H1 (cell line): Measurements from ENCODE around the gene LRRC72. TPM values are rescaled to one million over a fixed set of nuclear protein-coding genes. Genes with fewer than 3 reads are reported as not detected.

Experiments used
- CTCF ChIA-PET: fragments of 300-600 bp; sonication (Branson Sonifier 250); formaldehyde crosslinking; loops from one replicate; lab custom pipeline; 2021; ENCODE audit not compliant: partially characterized antibody; lab: Charles Lee
- POLR2A ChIA-PET: fragments of 300-600 bp; sonication (Branson Sonifier 250); formaldehyde crosslinking; loops from one replicate; lab custom pipeline; 2021; ENCODE audit warnings: inconsistent platforms; ENCODE audit not compliant: partially characterized antibody; lab: Charles Lee
- DNase-seq, 2 experiments: peaks; one replicate each; pipeline versions ENCODE4 v3.0.0 to v3.0.0-alpha.2; 2010 to 2022; ENCODE audit warnings: low spot score in 2 of 2, low read depth in 1 of 2, mixed read lengths in 1 of 2
- FAIRE-seq: peaks from 2 replicates; lab custom pipeline; 2011; peaks lifted over from hg19 to GRCh38; lab: Jason Lieb, UNC
- H2AFZ ChIP-seq: 2 replicates; pipeline ENCODE4 v1.8.1; 2012; ENCODE audit warnings: low read length, inconsistent platforms
- H2AK5ac ChIP-seq: 2 replicates; pipeline ENCODE4 v1.6.1; 2013; ENCODE audit warnings: low read depth, low read length
- H2BK120ac ChIP-seq: replicated peaks from 2 replicates; pipeline ENCODE3; 2013; ENCODE audit warnings: low read depth, low read length, inconsistent platforms
- H2BK12ac ChIP-seq: 2 replicates; pipeline ENCODE4 v1.6.1; 2013; ENCODE audit warnings: low read depth, low read length
- H2BK15ac ChIP-seq: 2 replicates; pipeline ENCODE4 v1.6.1; 2013; ENCODE audit warnings: low read length
- H2BK20ac ChIP-seq: 2 replicates; pipeline ENCODE4 v1.6.1; 2013; ENCODE audit warnings: low read length
- H2BK5ac ChIP-seq: 2 replicates; pipeline ENCODE4 v1.6.1; 2013; ENCODE audit warnings: low read depth, low read length
- H3K14ac ChIP-seq: 2 replicates; pipeline ENCODE4 v1.6.1; 2013; ENCODE audit warnings: inconsistent platforms; ENCODE audit not compliant: insufficient read length
- H3K18ac ChIP-seq: 2 replicates; pipeline ENCODE4 v1.6.1; 2013; ENCODE audit warnings: low read length; ENCODE audit errors: extremely low read depth
- H3K23ac ChIP-seq: 2 replicates; pipeline ENCODE4 v1.6.1; 2013; ENCODE audit warnings: inconsistent platforms; ENCODE audit not compliant: insufficient read length
- H3K23me2 ChIP-seq: 2 replicates; pipeline ENCODE4 v1.6.1; 2013; ENCODE audit warnings: low read depth, low read length
- H3K27ac ChIP-seq: 2 replicates; pipeline ENCODE4 v1.6.1; 2011; ENCODE audit warnings: low read depth, low read length, inconsistent platforms
- H3K27me3 ChIP-seq, 4 experiments: replicated peaks in 1 of 4; 1 replicate in 1 of 4; 2 replicates in 3 of 4; pipeline versions ENCODE4 v1.6.1 to v1.8.1; 2011 to 2013; ENCODE audit warnings: low read length in 3 of 4, mild to moderate bottlenecking in 3 of 4, inconsistent platforms in 2 of 4, mixed read lengths in 2 of 4, moderate library complexity in 1 of 4; ENCODE audit not compliant: control insufficient read depth in 3 of 4, insufficient read depth in 3 of 4; ENCODE audit errors: extremely low read depth in 1 of 4
- H3K36me3 ChIP-seq, 4 experiments: 2 replicates each; pipeline versions ENCODE4 v1.6.1 to v1.8.1; 2011 to 2013; ENCODE audit warnings: mild to moderate bottlenecking in 4 of 4, low read length in 3 of 4, moderate library complexity in 2 of 4, control low read depth in 1 of 4, inconsistent platforms in 1 of 4; ENCODE audit not compliant: insufficient read depth in 4 of 4, control insufficient read depth in 2 of 4
- H3K4ac ChIP-seq: replicated peaks from 2 replicates; pipeline ENCODE3; 2013; ENCODE audit warnings: low read length, low read depth, mixed read lengths, inconsistent platforms; ENCODE audit not compliant: insufficient read length
- H3K4me1 ChIP-seq, 4 experiments: replicated peaks in 1 of 4; 1 replicate in 1 of 4; 2 replicates in 3 of 4; pipeline versions ENCODE4 v1.6.1 to v1.8.1; 2011 to 2013; ENCODE audit warnings: low read length in 3 of 4, inconsistent platforms in 2 of 4, mixed read lengths in 1 of 4; ENCODE audit not compliant: insufficient read depth in 4 of 4, control insufficient read depth in 3 of 4
- H3K4me2 ChIP-seq, 2 experiments: 2 replicates each; pipeline versions ENCODE4 v1.6.1 to v1.8.1; 2011 to 2013; ENCODE audit warnings: low read depth in 2 of 2, low read length in 2 of 2, control low read depth in 1 of 2, inconsistent platforms in 1 of 2, mild to moderate bottlenecking in 1 of 2; ENCODE audit not compliant: insufficient read depth in 1 of 2
- H3K4me3 ChIP-seq, 4 experiments: fragments of 200-600, 300-600 bp in 1 of 4; sonication (generic), shearing (Covaris generic), sonication (Bioruptor Twin) in 1 of 4; 2 replicates each; pipeline versions ENCODE4 v1.5.1 to v1.8.1; 2011 to 2016; ENCODE audit warnings: low read length in 4 of 4, low read depth in 3 of 4, control low read depth in 2 of 4, inconsistent platforms in 2 of 4, mild to moderate bottlenecking in 2 of 4, mixed read lengths in 1 of 4, moderate library complexity in 1 of 4; ENCODE audit not compliant: insufficient read depth in 2 of 4; ENCODE audit errors: extremely low read depth in 1 of 4
- H3K56ac ChIP-seq: replicated peaks from 2 replicates; pipeline ENCODE3; 2013; ENCODE audit warnings: low read depth, mild to moderate bottlenecking, mixed read lengths, low read length, inconsistent platforms; ENCODE audit not compliant: insufficient read length
- H3K79me1 ChIP-seq: 2 replicates; pipeline ENCODE4 v1.6.1; 2013; ENCODE audit warnings: low read depth, low read length, control low read depth
- H3K79me2 ChIP-seq, 2 experiments: 2 replicates each; pipeline versions ENCODE4 v1.6.1 to v1.8.1; 2012 to 2013; ENCODE audit warnings: low read length in 2 of 2, mild to moderate bottlenecking in 2 of 2, inconsistent platforms in 1 of 2; ENCODE audit not compliant: insufficient read depth in 2 of 2, control insufficient read depth in 1 of 2
- H3K9ac ChIP-seq, 4 experiments: replicated peaks in 1 of 4; 1 replicate in 1 of 4; 2 replicates in 3 of 4; pipeline versions ENCODE4 v1.6.1 to v1.8.1; 2011 to 2013; ENCODE audit warnings: low read depth in 3 of 4, low read length in 3 of 4, control low read depth in 2 of 4, mild to moderate bottlenecking in 2 of 4, moderate library complexity in 2 of 4, inconsistent platforms in 1 of 4; ENCODE audit errors: extremely low read depth in 1 of 4
- H3K9me3 ChIP-seq, 2 experiments: 2 replicates each; pipeline versions ENCODE4 v1.6.1 to v1.8.1; 2012 to 2013; ENCODE audit warnings: mild to moderate bottlenecking in 2 of 2, moderate library complexity in 2 of 2, control low read depth in 1 of 2, inconsistent platforms in 1 of 2, low read depth in 1 of 2, low read length in 1 of 2, mixed read lengths in 1 of 2; ENCODE audit not compliant: insufficient read depth in 2 of 2
- H4K20me1 ChIP-seq, 2 experiments: replicated peaks in 1 of 2; 2 replicates each; pipeline versions ENCODE3 to v1.8.1; 2011 to 2013; ENCODE audit warnings: inconsistent platforms in 2 of 2, low read length in 2 of 2, mild to moderate bottlenecking in 1 of 2; ENCODE audit not compliant: insufficient read depth in 2 of 2, control insufficient read depth in 1 of 2
- H4K5ac ChIP-seq: 2 replicates; pipeline ENCODE4 v1.6.1; 2013; ENCODE audit warnings: low read length, low read depth, mixed read lengths, inconsistent platforms; ENCODE audit not compliant: insufficient read length
- H4K8ac ChIP-seq: 2 replicates; pipeline ENCODE4 v1.8.0; 2013; ENCODE audit warnings: mild to moderate bottlenecking, moderate library complexity, low read length, inconsistent platforms; ENCODE audit not compliant: insufficient read depth; ENCODE audit errors: extremely low read depth
- H4K91ac ChIP-seq: replicated peaks from 2 replicates; pipeline ENCODE3; 2013; ENCODE audit warnings: low read length, mixed read lengths, inconsistent platforms; ENCODE audit not compliant: insufficient read length
- ASH2L ChIP-seq: fragments of 200-600, 300-600 bp; sonication (generic); IDR thresholded peaks from one replicate; pipeline ENCODE4 v1.7.1; 2017; ENCODE audit warnings: low read length
- ATF2 ChIP-seq: IDR thresholded peaks from 2 replicates; pipeline ENCODE4 v1.6.1; 2012; ENCODE audit warnings: low read length, inconsistent platforms
- POLR2AphosphoS5 ChIP-seq: IDR thresholded peaks from 2 replicates; pipeline ENCODE4 v1.6.1; 2011; ENCODE audit warnings: low read depth, low read length
- RAD21 ChIP-seq, 2 experiments: IDR thresholded peaks in 1 of 2; conservative IDR thresholded peaks in 1 of 2; 2 replicates each; pipeline ENCODE4 v1.6.1; 2011; ENCODE audit warnings: low read depth in 2 of 2, low read length in 2 of 2, improper control_type of control experiment in 1 of 2, inconsistent platforms in 1 of 2, mild to moderate bottlenecking in 1 of 2, moderate library complexity in 1 of 2
- RFX5 ChIP-seq: IDR thresholded peaks from 2 replicates; pipeline ENCODE4 v1.6.1; 2011; ENCODE audit warnings: low read depth, low read length, improper control_type of control experiment, borderline replicate concordance
- RNF2 ChIP-seq: fragments of 200-900, 300-1000 bp; sonication (generic); IDR thresholded peaks from 2 replicates; pipeline ENCODE4 v1.7.1; 2016; ENCODE audit warnings: borderline replicate concordance, low read depth, mild to moderate bottlenecking, antibody characterized with exemption, low read length; ENCODE audit not compliant: poor library complexity, severe bottlenecking; ENCODE audit errors: missing control alignments
- USF2 ChIP-seq: IDR thresholded peaks from 2 replicates; pipeline ENCODE4 v1.6.1; 2011; ENCODE audit warnings: low read length, improper control_type of control experiment
- ZNF274 ChIP-seq: IDR thresholded peaks from 2 replicates; pipeline ENCODE4 v1.7.0; 2012; ENCODE audit warnings: low read length, borderline replicate concordance; ENCODE audit errors: extremely low read depth
- WGBS, 2 experiments: shearing (Covaris generic) in 1 of 2; methylation state at CpG; one replicate each; pipeline versions ENCODE4 v1.1.6 to v1.1.7; 2013 to 2015; ENCODE audit warnings: low lambda C conversion rate in 2 of 2, mixed read lengths in 2 of 2, inconsistent platforms in 1 of 2, low coverage in 1 of 2, missing lambda C conversion rate in 1 of 2; ENCODE audit not compliant: insufficient replicate concordance in 2 of 2, insufficient coverage in 1 of 2, insufficient read length in 1 of 2; ENCODE audit errors: extremely low coverage in 1 of 2, missing lambda C conversion rate in 1 of 2; 5-methylcytosine and 5-hydroxymethylcytosine counted together
- polyA plus RNA-seq, 7 experiments: library from polyadenylated mRNA; depleted of rRNA in 3 of 7; stranded (reverse) in 5 of 7; unstranded in 2 of 7; fragments of >200 nt in 5 of 7; fragments of 200-250 nt in 2 of 7; gene quantifications; 1 replicate in 5 of 7; 2 replicates in 1 of 7; 4 replicates in 1 of 7; pipeline versions ENCODE4 v1.2.1 to v1.2.3, GENCODE V29; 2011 to 2013; ENCODE audit warnings: missing spikeins in 2 of 7, mixed read lengths in 2 of 7
- total RNA-seq: library from RNA; stranded (reverse); fragmentation: NEBNext Ultra II Directional; extraction: Animal tissue kit (Norgen Biotek cat#: 25700); gene quantifications from 2 replicates; pipeline ENCODE4 v1.2.1, GENCODE V29; 2021

Gene LRRC72
- total and polyA plus RNA-seq, 2 of the 8 experiments (the other 6 are each of a cell fraction or from before 2014, with no cell fraction given): not detected

GRCh38 chr7:16493266-16493665 lies 33.4 kb upstream of the LRRC72 start:
- no peak overlapping the region for H2BK15ac ChIP-seq
- H3K27ac ChIP-seq: no peak overlapping the region
- WGBS, 2 experiments: 96% methylated on average over 2 of the region's 2 CpGs; no CpG with 5 or more reads in 1 of the 2 experiments
- H3K79me1 ChIP-seq: no peaks in the 10 kb centered on the region
- no peaks in the 10 kb centered on the region for H3K79me2 ChIP-seq
- no peak overlapping the region for H3K4me3 ChIP-seq
- no peak overlapping the region for H3K9ac ChIP-seq
- CTCF ChIA-PET: interaction anchor here (0.6 kb wide), 1 partner anchor 1658 kb away, joined by 3 read pairs; no protein-coding TSS in a partner anchor
- H2AFZ ChIP-seq: no peak overlapping the region
- H4K8ac ChIP-seq: no peak overlapping the region
- H3K23ac ChIP-seq: no peak overlapping the region
- no peaks in the 10 kb centered on the region for H3K36me3 ChIP-seq
- no peaks in the 10 kb centered on the region for H3K9me3 ChIP-seq
- no peaks in the 10 kb centered on the region for H3K23me2 ChIP-seq
- H2BK20ac ChIP-seq: no peak overlapping the region
- H2BK120ac ChIP-seq: no peak overlapping the region
- no peaks in the 10 kb centered on the region for H4K20me1 ChIP-seq
- POLR2A ChIA-PET: no interaction called here
- no peak overlapping the region for H4K91ac ChIP-seq
- H2BK5ac ChIP-seq: no peak overlapping the region
- no peak for DNase-seq
- no peak overlapping the region for H2BK12ac ChIP-seq
- no peaks in the 10 kb centered on the region for H3K4me1 ChIP-seq
- no peak overlapping the region for H3K18ac ChIP-seq
- H3K27me3 ChIP-seq: no peaks in the 10 kb centered on the region
- no peak overlapping the region for H3K56ac ChIP-seq
- no peak for FAIRE-seq
- H3K14ac ChIP-seq: no peak overlapping the region
- H4K5ac ChIP-seq: no peak overlapping the region
- H2AK5ac ChIP-seq: no peak overlapping the region
- H3K4me2 ChIP-seq: no peak overlapping the region
- H3K4ac ChIP-seq: no peak overlapping the region
- TF ChIP-seq USF2 (no peak), ATF2 (no peak), ASH2L (no peak), POLR2AphosphoS5 (no peak), ZNF274 (no peak), RFX5 (no peak), RNF2 (no peak), RAD21 (IDR thresholded peaks at IDR 0.05 in 1 of 2, conservative IDR thresholded peaks at IDR 0.05 in 1 of 2; ENCODE audit: low read depth in 2 of 2, low read length in 2 of 2) (no peak)
